Renal pelvis (tissue), 4 donors: Measurements from ENCODE around the gene RACK1. TPM values are rescaled to one million over a fixed set of nuclear protein-coding genes. Genes with fewer than 3 reads are reported as not detected.
A peak's percentile ranks its signal among the peaks of the same experiment; 100 is the strongest.

Experiments
- DNase-seq: peaks from one replicate; pipeline ENCODE4 v3.0.0-alpha.2; 2013
- polyA plus RNA-seq, 3 donors: library from polyadenylated mRNA; unstranded; fragments of 120-200 nt; gene quantifications; one replicate each; pipeline ENCODE4 v1.2.1, GENCODE V29; 2013; ENCODE audit not compliant: insufficient read length in 3 of 3

Gene RACK1
- polyA plus RNA-seq, 3 donors, result 2,611 to 3,136 (median 2,727) TPM

GRCh38 chr5:181204826-181205760 lies 38.6 kb downstream of the RACK1 start, which contains the start of gene TRIM7:
TRIM7 (minus strand) TSS chr5:181205196; CDS start chr5:181205110, 86 bp downstream.
- DNase-seq, result no peak

DNA sequence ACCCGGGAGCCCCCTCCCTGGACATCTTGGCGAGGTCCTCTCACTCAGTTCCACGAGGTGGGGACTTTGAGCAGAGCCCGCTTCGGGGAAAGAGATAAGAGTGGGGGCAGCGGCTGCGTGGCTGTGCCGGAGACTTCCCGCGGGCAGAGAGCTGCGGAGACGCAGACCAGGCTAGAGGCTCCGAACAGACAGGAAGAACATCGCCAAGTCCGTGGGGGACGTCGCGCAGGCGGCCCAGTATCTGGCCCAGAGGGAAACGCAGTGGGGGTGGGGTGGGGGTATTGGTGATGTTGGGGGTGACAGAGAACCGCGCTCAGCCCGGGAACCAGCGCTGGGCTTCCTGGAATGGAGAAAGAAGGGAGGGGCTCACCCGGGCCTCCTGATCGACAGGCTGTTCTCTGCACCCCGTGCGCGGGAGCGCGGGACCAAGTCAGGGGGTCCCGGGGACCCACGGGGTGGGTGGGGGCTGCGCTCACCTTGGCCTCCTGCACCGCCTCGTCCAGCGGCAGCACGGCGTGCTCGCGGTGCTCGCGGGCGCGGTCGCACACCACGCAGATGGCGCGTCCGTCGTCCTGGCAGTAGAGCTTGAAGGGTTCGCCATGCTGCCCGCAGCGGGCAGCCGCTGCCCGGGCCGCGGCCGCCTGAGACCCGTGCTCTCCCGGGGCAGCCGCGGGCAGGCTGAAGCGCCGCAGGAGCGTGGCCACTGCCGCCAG lies 39.4 kb downstream of the RACK1 start:
- DNase-seq, result no peak

DNA sequence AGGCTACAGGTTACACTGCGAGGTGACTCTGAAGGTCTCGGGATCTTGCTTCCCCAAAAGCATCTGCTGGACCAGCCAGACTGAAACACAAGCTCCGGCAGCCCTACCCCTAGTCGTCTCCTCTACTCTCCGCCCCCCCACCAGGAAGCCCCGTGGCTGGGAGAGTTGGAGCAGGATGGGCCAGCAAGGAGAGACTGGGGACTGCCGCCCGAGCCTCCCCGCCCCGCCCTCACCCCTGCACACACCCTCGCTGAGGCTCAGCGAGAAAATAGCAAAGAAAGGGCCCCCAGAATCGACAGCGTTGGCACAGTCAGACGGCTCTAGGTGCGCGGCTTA lies 40.0 kb downstream of the RACK1 start:
- DNase-seq, result no peak

- no peak for DNase-seq
Observed at GRCh38 chr5:181203093-181203711, 40.5 kb downstream of the RACK1 start.

DNA sequence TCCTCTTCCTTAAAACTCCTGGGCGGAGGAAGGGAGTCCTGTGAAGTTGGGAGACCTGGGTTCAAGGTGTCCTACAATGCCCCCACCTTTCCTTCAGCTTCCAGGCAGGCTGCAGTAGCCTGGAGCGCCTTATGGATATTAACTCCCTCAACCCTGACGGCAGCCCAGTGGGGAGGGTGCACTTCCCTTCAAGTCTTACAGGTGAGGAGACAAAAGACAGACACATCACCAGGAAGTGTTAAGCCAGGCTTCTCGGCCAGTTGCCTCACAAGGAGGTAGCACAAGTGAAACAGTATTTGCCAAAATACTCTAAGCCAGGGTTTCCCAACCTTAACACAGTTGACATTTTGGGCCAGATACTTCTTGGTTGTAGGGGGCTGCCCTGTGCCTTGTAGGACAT lies 42.9 kb downstream of the RACK1 start:
- no peak for DNase-seq

- no peak for DNase-seq
Observed at GRCh38 chr5:181199881-181200638, 43.6 kb downstream of the RACK1 start.

- DNase-seq, result no peak
Observed at GRCh38 chr5:181198905-181199519, 44.7 kb downstream of the RACK1 start.

- DNase-seq, result no peak
Observed at GRCh38 chr5:181198106-181198685, 45.5 kb downstream of the RACK1 start.

GRCh38 chr5:181197326-181197951 lies 46.3 kb downstream of the RACK1 start:
- DNase-seq, result no peak

- no peak for DNase-seq
Observed at GRCh38 chr5:181195249-181195761, 48.4 kb downstream of the RACK1 start.

DNA sequence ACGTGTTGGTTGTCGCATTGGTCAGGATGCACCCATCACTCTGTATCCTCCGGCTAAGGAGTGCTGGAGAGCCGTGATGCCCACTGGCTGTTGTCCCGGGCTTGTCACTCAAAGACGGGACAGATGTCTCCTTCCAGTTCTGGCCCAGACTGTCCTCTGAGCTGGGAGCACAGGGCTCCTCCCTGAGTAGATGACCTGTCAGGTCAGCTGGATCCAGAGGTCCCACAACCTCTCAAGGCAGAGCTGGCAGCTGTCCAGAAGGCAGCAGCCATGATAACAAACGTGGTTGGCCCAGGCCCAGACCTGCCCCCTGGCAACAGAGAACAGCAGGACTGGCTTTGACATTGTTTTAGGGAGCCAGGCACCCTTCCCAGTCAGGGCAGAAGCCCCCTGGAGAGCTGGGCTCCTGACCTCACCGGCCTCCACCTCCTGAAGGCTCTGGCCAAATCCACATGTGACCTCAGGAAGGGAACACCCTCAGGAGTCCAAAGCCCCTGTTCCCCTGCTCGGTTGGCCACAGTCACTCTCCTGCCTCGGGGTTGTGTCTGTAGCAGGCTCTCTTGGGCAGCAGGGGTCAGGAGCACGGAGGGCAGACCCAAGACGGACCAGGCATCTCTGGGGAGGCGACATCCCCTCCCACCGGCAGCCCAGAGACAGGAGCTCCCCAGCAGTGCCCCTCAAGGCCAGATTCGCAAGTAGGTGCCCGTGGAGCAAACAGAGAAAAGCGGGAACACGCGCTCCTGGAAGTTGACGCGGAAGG lies 49.0 kb downstream of the RACK1 start:
- no peak for DNase-seq

DNA sequence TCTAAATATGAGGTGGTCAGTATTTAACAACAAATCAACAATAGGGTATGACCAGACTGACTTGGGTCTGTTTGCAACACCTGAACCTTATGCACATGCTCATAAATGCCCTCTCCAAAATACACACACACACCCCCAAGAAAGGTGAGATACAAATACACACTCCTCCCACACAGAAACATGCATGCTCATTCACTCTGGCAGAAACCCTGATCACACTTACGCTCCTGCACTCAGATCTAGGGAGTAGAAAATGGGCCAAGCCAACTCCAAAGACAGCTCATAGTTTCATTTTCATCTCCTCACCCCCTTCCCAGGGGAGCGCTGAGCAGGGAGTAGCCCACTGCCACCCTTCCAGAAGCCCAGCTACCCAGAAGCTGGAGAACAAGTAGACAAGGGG lies 50.0 kb downstream of the RACK1 start:
- no peak for DNase-seq

DNA sequence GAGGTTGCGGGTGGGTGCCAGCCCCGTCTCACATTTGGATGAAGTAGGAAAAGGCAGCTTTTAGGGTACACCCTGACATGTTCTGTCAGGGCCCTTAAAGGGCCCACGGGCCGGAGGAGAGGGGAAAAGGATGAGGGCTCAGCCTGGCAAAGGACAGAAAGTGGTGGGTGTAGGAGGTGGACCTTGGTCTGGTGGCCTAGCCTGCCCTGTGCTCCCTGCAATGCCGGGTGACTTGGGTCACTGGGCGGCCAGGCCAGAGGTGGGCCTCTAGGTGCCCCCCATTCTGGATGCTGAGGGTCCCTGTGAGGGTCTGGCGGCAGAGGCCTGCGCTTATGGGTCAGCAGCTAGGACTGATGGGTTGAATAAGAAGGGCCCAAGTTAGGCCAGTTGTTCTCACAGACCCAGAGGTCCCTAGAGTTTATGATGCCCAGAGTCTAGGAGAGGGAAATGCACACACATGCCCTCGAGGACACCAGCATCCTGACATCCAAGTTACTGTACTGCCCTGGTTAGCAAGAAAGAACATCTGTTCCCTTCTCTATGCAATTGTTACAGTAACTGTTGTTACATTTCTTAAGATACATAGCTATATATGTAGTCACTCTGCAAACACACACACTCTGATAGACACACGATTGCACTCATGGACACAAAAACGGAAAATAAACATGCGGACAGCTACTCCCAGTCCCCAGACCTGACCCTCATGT lies 51.2 kb downstream of the RACK1 start:
- DNase-seq, result no peak

- peak; percentile 94 for DNase-seq
Observed at GRCh38 chr5:181191526-181192336, 52.0 kb downstream of the RACK1 start.

DNA sequence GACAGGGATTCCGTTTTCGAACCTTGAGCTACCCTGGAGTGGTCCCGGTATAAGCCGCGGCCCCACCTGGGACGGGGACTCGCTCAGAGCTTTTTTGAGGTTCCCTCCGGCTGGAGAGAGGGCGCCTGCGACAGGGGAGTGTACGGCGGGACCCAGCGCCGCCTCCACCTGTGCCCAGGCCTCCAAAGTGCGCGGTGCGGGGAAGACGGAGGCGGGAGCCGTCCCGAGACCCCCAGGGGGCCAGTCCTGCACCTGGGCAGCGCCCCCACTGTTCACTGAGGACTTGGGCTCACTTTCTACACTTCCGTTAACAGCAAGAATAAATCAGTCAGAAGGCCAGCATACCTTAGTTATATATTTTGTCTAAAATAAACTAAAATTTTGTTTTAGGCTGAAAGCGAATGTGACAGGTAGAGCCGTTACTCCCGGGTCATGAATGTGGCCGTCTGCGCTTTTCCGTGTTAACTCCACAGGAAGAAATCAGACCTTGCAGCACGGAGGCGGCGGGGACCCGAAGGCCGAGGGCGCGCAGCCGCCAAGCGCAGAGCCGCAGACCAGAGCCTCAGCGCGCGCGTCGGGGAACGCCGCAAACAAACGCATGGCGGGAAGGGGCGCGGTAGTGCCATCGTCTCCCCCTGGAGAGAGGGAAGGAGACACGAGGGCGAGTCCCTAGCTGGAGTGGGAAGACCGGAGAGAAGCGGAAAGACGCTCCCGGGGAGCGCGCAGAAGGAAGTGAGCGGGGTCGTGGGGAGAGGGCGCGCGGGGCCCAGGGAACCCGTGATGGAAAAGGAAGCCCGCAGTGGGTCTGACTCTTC lies 52.8 kb downstream of the RACK1 start:
- no peak for DNase-seq

DNA sequence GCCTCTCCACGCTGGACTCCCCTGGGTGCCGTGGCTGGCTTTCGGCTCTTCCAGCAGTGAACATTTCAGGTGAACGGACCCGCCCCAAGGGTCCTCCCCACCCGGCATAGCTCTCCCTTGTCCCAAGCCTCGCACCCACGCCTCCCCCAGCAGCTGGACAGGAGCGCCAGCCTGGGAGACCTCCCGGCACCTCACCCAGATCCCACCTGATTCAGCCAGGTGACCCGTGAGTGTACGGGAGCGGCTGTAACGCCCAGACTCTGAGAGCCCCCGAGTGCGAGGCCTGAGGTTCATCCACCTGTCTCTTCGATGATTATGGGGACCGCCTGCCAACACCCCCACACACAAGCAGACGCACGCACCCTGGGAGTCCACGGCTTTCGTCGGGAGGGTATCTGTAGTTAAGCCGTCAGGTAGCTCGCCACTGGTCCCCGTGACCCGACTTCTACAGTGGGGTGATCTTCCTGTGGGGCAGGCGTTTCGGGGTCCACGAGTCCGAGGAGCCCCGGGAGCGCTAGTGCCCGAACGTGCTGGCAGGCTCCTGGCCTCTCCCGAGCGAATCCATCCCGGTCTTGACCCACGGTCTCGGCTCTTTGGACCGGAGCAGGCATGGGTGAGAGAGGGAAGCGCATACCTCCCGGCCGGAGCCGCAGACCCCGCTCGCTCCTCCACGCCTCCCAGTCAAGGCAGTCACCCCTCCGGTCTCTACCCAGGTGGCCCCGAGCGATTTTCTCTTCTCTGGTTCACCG lies 53.6 kb downstream of the RACK1 start:
- DNase-seq, result no peak
